ENCODE results near the gene CYP8B1. TPM values are rescaled to one million over a fixed set of nuclear protein-coding genes. Genes with fewer than 3 reads are reported as not detected.

CYP8B1 gene
- total and polyA plus RNA-seq, 2 of the 8 experiments (the other 6 are each of a cell fraction or from before 2014, with no cell fraction given), result not detected

DNA sequence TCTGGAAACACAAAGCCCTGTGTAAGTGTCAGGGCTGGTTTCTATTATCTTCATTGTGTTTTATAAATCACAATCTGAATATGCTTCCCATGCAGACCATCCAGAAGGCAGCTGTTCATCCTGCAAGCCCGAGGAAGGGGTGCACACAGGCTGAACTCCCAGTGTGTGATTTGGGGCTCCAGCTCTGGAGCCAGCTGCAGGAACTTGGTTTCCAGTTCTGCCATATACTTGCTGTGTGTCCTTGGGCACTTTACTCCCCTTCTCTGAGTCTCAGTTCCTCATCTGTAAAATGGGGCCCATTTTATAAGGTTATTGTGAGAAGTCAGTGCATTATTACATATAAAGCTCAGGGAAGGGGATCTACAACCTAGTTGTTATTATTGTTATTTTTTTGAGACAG is 22.6 kb downstream of the CYP8B1 start (continued):
- TF ChIP-seq ASH2L (IDR thresholded peaks at IDR 0.05; ENCODE audit: low read length), result no peak
- TF ChIP-seq HDAC2 (IDR thresholded peaks at IDR 0.05; ENCODE audit: borderline replicate concordance in 1 of 2, low read depth in 2 of 2, low read length in 2 of 2), result no peak
- TF ChIP-seq CTBP2 (IDR thresholded peaks at IDR 0.05; ENCODE audit: borderline replicate concordance, insufficient read depth, insufficient read length, low read length), result no peak

All from H1 (cell line).